ENCODE results near the gene SPTBN5. TPM values are rescaled to one million over a fixed set of nuclear protein-coding genes. Genes with fewer than 3 reads are reported as not detected.

Gene SPTBN5
- total RNA-seq, 1 donor from 2014 or later = 2.1 TPM

DNA sequence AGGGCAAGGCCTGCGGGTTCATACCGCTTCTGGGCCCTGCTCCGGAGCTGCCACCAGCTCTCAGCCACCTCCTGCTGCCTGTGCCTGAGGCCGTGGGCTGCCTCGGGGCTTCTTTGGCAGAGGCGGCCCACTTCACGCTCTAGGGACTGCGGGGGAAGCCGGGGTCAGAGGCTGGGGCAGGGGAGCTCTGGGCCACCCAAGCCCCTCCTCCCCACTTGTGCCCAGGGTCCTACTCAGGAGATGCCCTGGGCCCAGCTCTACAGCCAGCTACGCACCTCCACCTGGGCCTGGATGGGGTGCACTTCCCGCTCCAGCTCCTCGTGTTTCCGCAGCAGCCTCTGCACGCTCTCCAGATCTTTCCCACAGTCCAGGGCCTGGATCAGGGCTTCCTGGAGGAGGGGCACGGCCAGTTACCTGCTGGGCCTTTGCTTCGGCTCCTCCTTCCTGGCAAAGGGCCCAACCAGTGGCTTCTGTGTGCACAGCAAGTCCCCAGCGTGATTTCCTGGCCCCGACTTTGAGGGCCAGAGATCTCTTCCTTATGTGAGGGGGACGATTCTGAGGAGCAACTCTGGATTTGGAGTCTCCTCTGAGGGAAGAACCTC lies 31.2 kb downstream of the SPTBN5 start:
- H3K4me3 ChIP-seq = no peak overlapping the region
- H3K4me1 ChIP-seq = no peaks in the 10 kb centered on the region
- intact Hi-C loops (cut with DNase I) = no loop called here
- H3K9me3 ChIP-seq = no peaks in the 10 kb centered on the region
- ATAC-seq (peak; percentile 30 to 45), DNase-seq (peak; percentile 84)
- TF ChIP-seq, protein P1, sequence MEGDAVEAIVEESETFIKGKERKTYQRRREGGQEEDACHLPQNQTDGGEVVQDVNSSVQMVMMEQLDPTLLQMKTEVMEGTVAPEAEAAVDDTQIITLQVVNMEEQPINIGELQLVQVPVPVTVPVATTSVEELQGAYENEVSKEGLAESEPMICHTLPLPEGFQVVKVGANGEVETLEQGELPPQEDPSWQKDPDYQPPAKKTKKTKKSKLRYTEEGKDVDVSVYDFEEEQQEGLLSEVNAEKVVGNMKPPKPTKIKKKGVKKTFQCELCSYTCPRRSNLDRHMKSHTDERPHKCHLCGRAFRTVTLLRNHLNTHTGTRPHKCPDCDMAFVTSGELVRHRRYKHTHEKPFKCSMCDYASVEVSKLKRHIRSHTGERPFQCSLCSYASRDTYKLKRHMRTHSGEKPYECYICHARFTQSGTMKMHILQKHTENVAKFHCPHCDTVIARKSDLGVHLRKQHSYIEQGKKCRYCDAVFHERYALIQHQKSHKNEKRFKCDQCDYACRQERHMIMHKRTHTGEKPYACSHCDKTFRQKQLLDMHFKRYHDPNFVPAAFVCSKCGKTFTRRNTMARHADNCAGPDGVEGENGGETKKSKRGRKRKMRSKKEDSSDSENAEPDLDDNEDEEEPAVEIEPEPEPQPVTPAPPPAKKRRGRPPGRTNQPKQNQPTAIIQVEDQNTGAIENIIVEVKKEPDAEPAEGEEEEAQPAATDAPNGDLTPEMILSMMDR (IDR thresholded peaks at IDR 0.05) = no peak
- no peak overlapping the region for H3K27ac ChIP-seq
- H3K27me3 ChIP-seq (ENCODE audit: low read depth) = no peaks in the 10 kb centered on the region
- H3K36me3 ChIP-seq = no peaks in the 10 kb centered on the region

DNA sequence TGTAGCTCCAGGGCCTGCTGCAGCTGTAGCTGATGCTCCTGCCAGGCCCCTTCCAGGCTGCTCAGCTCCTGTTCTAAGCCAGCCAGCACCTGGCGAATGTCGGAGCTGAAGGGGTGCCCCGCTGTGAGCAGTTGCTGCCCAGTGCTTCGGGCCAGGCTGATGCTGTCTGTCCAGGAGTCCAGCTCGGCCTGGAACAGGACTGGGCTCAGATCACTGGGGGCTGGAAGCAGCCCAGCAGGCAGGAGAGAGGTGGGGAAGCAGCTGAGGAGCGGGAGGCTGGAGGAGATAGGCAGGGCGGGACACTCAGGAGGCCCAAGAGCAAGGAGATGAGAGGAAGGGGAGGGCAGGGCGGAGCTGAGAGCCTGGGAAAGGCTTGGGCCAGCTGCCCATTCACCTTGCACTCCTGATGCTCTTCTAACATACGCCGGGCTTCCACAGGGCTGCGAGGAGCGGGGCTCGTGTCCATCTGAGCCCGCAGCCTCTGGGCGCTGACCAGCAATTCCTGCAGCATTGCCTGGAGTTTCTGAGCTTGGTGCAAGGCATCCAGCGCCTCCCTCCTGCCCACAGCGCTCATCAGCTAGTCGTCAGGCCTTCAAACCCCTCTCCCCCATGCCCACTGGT lies 32.0 kb downstream of the SPTBN5 start:
- DNase-seq = no peak
- intact Hi-C loops (cut with DNase I) = no loop called here
- H3K4me1 ChIP-seq = no peaks in the 10 kb centered on the region
- no peak for ATAC-seq
- TF ChIP-seq, protein P1 (IDR thresholded peaks at IDR 0.05) = no peak
- no peaks in the 10 kb centered on the region for H3K27me3 ChIP-seq (ENCODE audit: low read depth)
- H3K9me3 ChIP-seq = no peaks in the 10 kb centered on the region
- no peak overlapping the region for H3K4me3 ChIP-seq
- no peaks in the 10 kb centered on the region for H3K36me3 ChIP-seq
- no peak overlapping the region for H3K27ac ChIP-seq

DNA sequence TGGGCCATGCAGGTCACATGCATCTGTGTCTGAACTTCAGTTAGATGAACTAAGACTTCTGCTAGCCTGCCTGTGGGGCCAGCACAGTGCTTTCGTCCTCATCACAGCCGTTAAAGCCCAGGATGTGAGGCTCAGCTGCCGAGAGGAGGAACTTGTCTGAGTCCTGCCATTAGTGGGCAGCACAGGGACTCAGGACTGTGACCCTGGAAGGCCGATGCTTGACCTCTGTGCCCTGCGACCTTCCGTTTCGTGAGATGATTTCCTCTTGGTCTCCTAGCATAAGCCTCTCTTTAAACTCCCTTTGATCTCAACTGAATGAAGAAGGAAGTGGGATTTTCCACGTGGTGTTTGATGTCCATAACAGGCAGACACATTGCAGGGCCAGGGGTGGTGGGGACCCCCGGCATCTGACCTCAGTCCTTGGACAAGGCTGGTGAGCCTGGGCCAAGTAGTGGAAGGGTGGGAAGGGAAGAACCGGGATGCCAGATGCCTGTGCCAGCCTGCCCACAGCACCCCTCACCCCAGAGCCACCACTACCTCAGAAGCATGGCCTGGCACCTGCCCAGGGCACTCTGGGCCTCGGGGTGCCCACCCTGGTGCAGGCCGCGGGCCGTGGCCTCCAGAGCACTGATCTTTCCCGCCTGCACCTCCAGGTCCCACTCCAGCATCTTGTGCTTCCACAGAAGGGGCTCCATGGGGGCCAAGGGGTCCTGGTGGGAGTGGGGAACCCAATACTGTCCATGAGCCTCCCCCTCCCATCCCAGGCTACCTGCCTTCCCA lies 33.6 kb downstream of the SPTBN5 start:
- intact Hi-C loops (cut with DNase I) = no loop called here

DNA sequence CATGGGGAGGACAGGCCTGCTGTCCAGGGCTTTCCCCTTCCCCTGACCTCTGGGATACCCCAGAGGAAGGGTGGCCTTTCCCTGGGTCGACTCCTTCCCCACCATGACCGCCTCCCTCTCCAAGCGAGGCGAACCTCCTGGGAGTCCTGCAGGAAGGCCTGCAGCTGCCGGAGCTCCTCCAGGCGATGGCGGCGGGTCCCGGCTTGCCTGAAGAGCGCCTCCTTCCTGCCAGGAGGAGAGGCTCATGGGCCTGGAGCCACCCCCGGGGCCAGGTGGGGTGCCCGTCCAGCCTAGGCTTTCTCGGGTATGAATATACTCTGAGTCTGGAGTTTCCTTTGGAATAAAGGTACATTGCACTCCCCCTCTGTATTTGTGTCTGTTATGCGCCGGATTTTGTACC lies 35.1 kb downstream of the SPTBN5 start:
- H3K27me3 ChIP-seq (ENCODE audit: low read depth) = no peaks in the 10 kb centered on the region
- no peak overlapping the region for H3K27ac ChIP-seq
- H3K36me3 ChIP-seq = no peaks in the 10 kb centered on the region
- DNase-seq (no peak), ATAC-seq (no peak)
- no peaks in the 10 kb centered on the region for H3K9me3 ChIP-seq
- TF ChIP-seq, protein P1 (IDR thresholded peaks at IDR 0.05) = no peak
- no peaks in the 10 kb centered on the region for H3K4me1 ChIP-seq
- intact Hi-C loops (cut with DNase I) = no loop called here
- no peak overlapping the region for H3K4me3 ChIP-seq

More for the DNA sequence above, 33.6 kb downstream of the SPTBN5 start:
- H3K4me3 ChIP-seq = no peak overlapping the region
- H3K27ac ChIP-seq = no peak overlapping the region
- TF ChIP-seq, protein P1 (IDR thresholded peaks at IDR 0.05) = no peak
- ATAC-seq (no peak), DNase-seq (no peak)
- no peaks in the 10 kb centered on the region for H3K36me3 ChIP-seq
- H3K9me3 ChIP-seq = no peaks in the 10 kb centered on the region
- H3K27me3 ChIP-seq (ENCODE audit: low read depth) = no peaks in the 10 kb centered on the region
- H3K4me1 ChIP-seq = no peaks in the 10 kb centered on the region

DNA sequence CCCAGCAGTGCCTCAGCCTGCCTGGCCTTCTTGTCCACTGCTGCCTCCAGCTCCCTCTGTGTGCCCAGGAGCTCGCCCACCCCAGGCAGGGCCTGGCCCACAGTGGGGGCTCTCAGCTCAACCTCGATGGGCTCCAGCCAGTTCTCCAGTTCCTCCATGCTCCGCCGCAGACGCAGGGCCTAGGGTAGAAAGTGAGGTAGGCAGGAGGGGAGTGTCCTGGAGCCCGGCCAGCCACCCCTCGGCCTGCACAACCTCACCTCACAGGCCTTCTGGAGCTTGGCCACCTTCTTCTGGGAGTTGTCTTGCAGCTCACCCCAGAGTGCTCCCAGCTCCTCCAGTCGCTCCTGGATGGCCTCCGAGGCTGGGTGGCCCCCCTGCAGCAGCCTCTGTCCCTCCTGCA lies 36.5 kb downstream of the SPTBN5 start:
- Histone ChIP-seq H3K4me1 (peaks cover 10% of the 10 kb centered on the region), H3K27ac (no peak overlapping the region), H3K27me3 (ENCODE audit: low read depth) (no peaks in the 10 kb centered on the region), H3K4me3 (no peak overlapping the region), H3K9me3 (no peaks in the 10 kb centered on the region), H3K36me3 (no peaks in the 10 kb centered on the region)
- ATAC-seq = no peak
- DNase-seq = no peak
- TF ChIP-seq, protein P1 (IDR thresholded peaks at IDR 0.05) = no peak
- intact Hi-C loops (cut with DNase I) = no loop called here

All from lower lobe of right lung (tissue), 2 donors.